H1 (cell line): ENCODE data around the gene CHST13. TPM values are rescaled to one million over a fixed set of nuclear protein-coding genes. Genes with fewer than 3 reads are reported as not detected.

ENCODE experiments used
- CTCF ChIA-PET: fragments of 300-600 bp; sonication (Branson Sonifier 250); formaldehyde crosslinking; loops from one replicate; lab custom pipeline; 2021; ENCODE audit not compliant: partially characterized antibody; lab: Charles Lee
- POLR2A ChIA-PET: fragments of 300-600 bp; sonication (Branson Sonifier 250); formaldehyde crosslinking; loops from one replicate; lab custom pipeline; 2021; ENCODE audit warnings: inconsistent platforms; ENCODE audit not compliant: partially characterized antibody; lab: Charles Lee
- DNase-seq, 2 experiments: peaks; one replicate each; pipeline versions ENCODE4 v3.0.0 to v3.0.0-alpha.2; 2010 to 2022; ENCODE audit warnings: low spot score in 2 of 2, low read depth in 1 of 2, mixed read lengths in 1 of 2
- FAIRE-seq: peaks from 2 replicates; lab custom pipeline; 2011; peaks lifted over from hg19 to GRCh38; lab: Jason Lieb, UNC
- H2AFZ ChIP-seq: 2 replicates; pipeline ENCODE4 v1.8.1; 2012; ENCODE audit warnings: low read length, inconsistent platforms
- H2AK5ac ChIP-seq: 2 replicates; pipeline ENCODE4 v1.6.1; 2013; ENCODE audit warnings: low read depth, low read length
- H2BK120ac ChIP-seq: replicated peaks from 2 replicates; pipeline ENCODE3; 2013; ENCODE audit warnings: low read depth, low read length, inconsistent platforms
- H2BK12ac ChIP-seq: 2 replicates; pipeline ENCODE4 v1.6.1; 2013; ENCODE audit warnings: low read depth, low read length
- H2BK15ac ChIP-seq: 2 replicates; pipeline ENCODE4 v1.6.1; 2013; ENCODE audit warnings: low read length
- H2BK20ac ChIP-seq: 2 replicates; pipeline ENCODE4 v1.6.1; 2013; ENCODE audit warnings: low read length
- H2BK5ac ChIP-seq: 2 replicates; pipeline ENCODE4 v1.6.1; 2013; ENCODE audit warnings: low read depth, low read length
- H3K14ac ChIP-seq: 2 replicates; pipeline ENCODE4 v1.6.1; 2013; ENCODE audit warnings: inconsistent platforms; ENCODE audit not compliant: insufficient read length
- H3K18ac ChIP-seq: 2 replicates; pipeline ENCODE4 v1.6.1; 2013; ENCODE audit warnings: low read length; ENCODE audit errors: extremely low read depth
- H3K23ac ChIP-seq: 2 replicates; pipeline ENCODE4 v1.6.1; 2013; ENCODE audit warnings: inconsistent platforms; ENCODE audit not compliant: insufficient read length
- H3K23me2 ChIP-seq: 2 replicates; pipeline ENCODE4 v1.6.1; 2013; ENCODE audit warnings: low read depth, low read length
- H3K27ac ChIP-seq: 2 replicates; pipeline ENCODE4 v1.6.1; 2011; ENCODE audit warnings: low read depth, low read length, inconsistent platforms
- H3K27me3 ChIP-seq, 4 experiments: replicated peaks in 1 of 4; 1 replicate in 1 of 4; 2 replicates in 3 of 4; pipeline versions ENCODE4 v1.6.1 to v1.8.1; 2011 to 2013; ENCODE audit warnings: low read length in 3 of 4, mild to moderate bottlenecking in 3 of 4, inconsistent platforms in 2 of 4, mixed read lengths in 2 of 4, moderate library complexity in 1 of 4; ENCODE audit not compliant: control insufficient read depth in 3 of 4, insufficient read depth in 3 of 4; ENCODE audit errors: extremely low read depth in 1 of 4
- H3K36me3 ChIP-seq, 4 experiments: 2 replicates each; pipeline versions ENCODE4 v1.6.1 to v1.8.1; 2011 to 2013; ENCODE audit warnings: mild to moderate bottlenecking in 4 of 4, low read length in 3 of 4, moderate library complexity in 2 of 4, control low read depth in 1 of 4, inconsistent platforms in 1 of 4; ENCODE audit not compliant: insufficient read depth in 4 of 4, control insufficient read depth in 2 of 4
- H3K4ac ChIP-seq: replicated peaks from 2 replicates; pipeline ENCODE3; 2013; ENCODE audit warnings: low read length, low read depth, mixed read lengths, inconsistent platforms; ENCODE audit not compliant: insufficient read length
- H3K4me1 ChIP-seq, 4 experiments: replicated peaks in 1 of 4; 1 replicate in 1 of 4; 2 replicates in 3 of 4; pipeline versions ENCODE4 v1.6.1 to v1.8.1; 2011 to 2013; ENCODE audit warnings: low read length in 3 of 4, inconsistent platforms in 2 of 4, mixed read lengths in 1 of 4; ENCODE audit not compliant: insufficient read depth in 4 of 4, control insufficient read depth in 3 of 4
- H3K4me2 ChIP-seq, 2 experiments: 2 replicates each; pipeline versions ENCODE4 v1.6.1 to v1.8.1; 2011 to 2013; ENCODE audit warnings: low read depth in 2 of 2, low read length in 2 of 2, control low read depth in 1 of 2, inconsistent platforms in 1 of 2, mild to moderate bottlenecking in 1 of 2; ENCODE audit not compliant: insufficient read depth in 1 of 2
- H3K4me3 ChIP-seq, 4 experiments: fragments of 200-600, 300-600 bp in 1 of 4; sonication (generic), shearing (Covaris generic), sonication (Bioruptor Twin) in 1 of 4; 2 replicates each; pipeline versions ENCODE4 v1.5.1 to v1.8.1; 2011 to 2016; ENCODE audit warnings: low read length in 4 of 4, low read depth in 3 of 4, control low read depth in 2 of 4, inconsistent platforms in 2 of 4, mild to moderate bottlenecking in 2 of 4, mixed read lengths in 1 of 4, moderate library complexity in 1 of 4; ENCODE audit not compliant: insufficient read depth in 2 of 4; ENCODE audit errors: extremely low read depth in 1 of 4
- H3K56ac ChIP-seq: replicated peaks from 2 replicates; pipeline ENCODE3; 2013; ENCODE audit warnings: low read depth, mild to moderate bottlenecking, mixed read lengths, low read length, inconsistent platforms; ENCODE audit not compliant: insufficient read length
- H3K79me1 ChIP-seq: 2 replicates; pipeline ENCODE4 v1.6.1; 2013; ENCODE audit warnings: low read depth, low read length, control low read depth
- H3K79me2 ChIP-seq, 2 experiments: 2 replicates each; pipeline versions ENCODE4 v1.6.1 to v1.8.1; 2012 to 2013; ENCODE audit warnings: low read length in 2 of 2, mild to moderate bottlenecking in 2 of 2, inconsistent platforms in 1 of 2; ENCODE audit not compliant: insufficient read depth in 2 of 2, control insufficient read depth in 1 of 2
- H3K9ac ChIP-seq, 4 experiments: replicated peaks in 1 of 4; 1 replicate in 1 of 4; 2 replicates in 3 of 4; pipeline versions ENCODE4 v1.6.1 to v1.8.1; 2011 to 2013; ENCODE audit warnings: low read depth in 3 of 4, low read length in 3 of 4, control low read depth in 2 of 4, mild to moderate bottlenecking in 2 of 4, moderate library complexity in 2 of 4, inconsistent platforms in 1 of 4; ENCODE audit errors: extremely low read depth in 1 of 4
- H3K9me3 ChIP-seq, 2 experiments: 2 replicates each; pipeline versions ENCODE4 v1.6.1 to v1.8.1; 2012 to 2013; ENCODE audit warnings: mild to moderate bottlenecking in 2 of 2, moderate library complexity in 2 of 2, control low read depth in 1 of 2, inconsistent platforms in 1 of 2, low read depth in 1 of 2, low read length in 1 of 2, mixed read lengths in 1 of 2; ENCODE audit not compliant: insufficient read depth in 2 of 2
- H4K20me1 ChIP-seq, 2 experiments: replicated peaks in 1 of 2; 2 replicates each; pipeline versions ENCODE3 to v1.8.1; 2011 to 2013; ENCODE audit warnings: inconsistent platforms in 2 of 2, low read length in 2 of 2, mild to moderate bottlenecking in 1 of 2; ENCODE audit not compliant: insufficient read depth in 2 of 2, control insufficient read depth in 1 of 2
- H4K5ac ChIP-seq: 2 replicates; pipeline ENCODE4 v1.6.1; 2013; ENCODE audit warnings: low read length, low read depth, mixed read lengths, inconsistent platforms; ENCODE audit not compliant: insufficient read length
- H4K8ac ChIP-seq: 2 replicates; pipeline ENCODE4 v1.8.0; 2013; ENCODE audit warnings: mild to moderate bottlenecking, moderate library complexity, low read length, inconsistent platforms; ENCODE audit not compliant: insufficient read depth; ENCODE audit errors: extremely low read depth
- H4K91ac ChIP-seq: replicated peaks from 2 replicates; pipeline ENCODE3; 2013; ENCODE audit warnings: low read length, mixed read lengths, inconsistent platforms; ENCODE audit not compliant: insufficient read length
- BRCA1 ChIP-seq: IDR thresholded peaks from 2 replicates; pipeline ENCODE4 v1.6.1; 2012; ENCODE audit warnings: low read depth, low read length, improper control_type of control experiment
- EP300 ChIP-seq, 2 experiments: IDR thresholded peaks; 1 replicate in 1 of 2; 2 replicates in 1 of 2; pipeline ENCODE4 v1.6.1; 2011 to 2012; ENCODE audit warnings: low read depth in 2 of 2, low read length in 2 of 2, mild to moderate bottlenecking in 2 of 2, borderline replicate concordance in 1 of 2, inconsistent platforms in 1 of 2, moderate library complexity in 1 of 2
- MAX ChIP-seq: IDR thresholded peaks from 2 replicates; pipeline ENCODE4 v1.6.1; 2012; ENCODE audit warnings: inconsistent platforms
- PHF8 ChIP-seq: fragments of 200-600 bp; sonication (generic); conservative IDR thresholded peaks from 2 replicates; pipeline ENCODE4 v1.7.1; 2012; ENCODE audit warnings: low read depth, mild to moderate bottlenecking, inconsistent platforms, low read length, moderate library complexity
- RAD21 ChIP-seq, 2 experiments: IDR thresholded peaks in 1 of 2; conservative IDR thresholded peaks in 1 of 2; 2 replicates each; pipeline ENCODE4 v1.6.1; 2011; ENCODE audit warnings: low read depth in 2 of 2, low read length in 2 of 2, improper control_type of control experiment in 1 of 2, inconsistent platforms in 1 of 2, mild to moderate bottlenecking in 1 of 2, moderate library complexity in 1 of 2
- SIN3A ChIP-seq, 2 experiments: IDR thresholded peaks in 1 of 2; conservative IDR thresholded peaks in 1 of 2; 2 replicates each; pipeline ENCODE4 v1.6.1; 2011 to 2012; ENCODE audit warnings: low read length in 2 of 2, improper control_type of control experiment in 1 of 2, low read depth in 1 of 2, mild to moderate bottlenecking in 1 of 2
- TAF7 ChIP-seq: optimal IDR thresholded peaks from 2 replicates; pipeline ENCODE3; 2011; ENCODE audit warnings: low read depth, mild to moderate bottlenecking, inconsistent platforms, low read length, moderate library complexity, borderline replicate concordance
- TEAD4 ChIP-seq: IDR thresholded peaks from 2 replicates; pipeline ENCODE4 v1.6.1; 2012; ENCODE audit warnings: low read depth, low read length, inconsistent platforms, mixed read lengths
- USF2 ChIP-seq: IDR thresholded peaks from 2 replicates; pipeline ENCODE4 v1.6.1; 2011; ENCODE audit warnings: low read length, improper control_type of control experiment
- WGBS, 2 experiments: shearing (Covaris generic) in 1 of 2; methylation state at CpG; one replicate each; pipeline versions ENCODE4 v1.1.6 to v1.1.7; 2013 to 2015; ENCODE audit warnings: low lambda C conversion rate in 2 of 2, mixed read lengths in 2 of 2, inconsistent platforms in 1 of 2, low coverage in 1 of 2, missing lambda C conversion rate in 1 of 2; ENCODE audit not compliant: insufficient replicate concordance in 2 of 2, insufficient coverage in 1 of 2, insufficient read length in 1 of 2; ENCODE audit errors: extremely low coverage in 1 of 2, missing lambda C conversion rate in 1 of 2; 5-methylcytosine and 5-hydroxymethylcytosine counted together
- polyA plus RNA-seq, 7 experiments: library from polyadenylated mRNA; depleted of rRNA in 3 of 7; stranded (reverse) in 5 of 7; unstranded in 2 of 7; fragments of >200 nt in 5 of 7; fragments of 200-250 nt in 2 of 7; gene quantifications; 1 replicate in 5 of 7; 2 replicates in 1 of 7; 4 replicates in 1 of 7; pipeline versions ENCODE4 v1.2.1 to v1.2.3, GENCODE V29; 2011 to 2013; ENCODE audit warnings: missing spikeins in 2 of 7, mixed read lengths in 2 of 7
- total RNA-seq: library from RNA; stranded (reverse); fragmentation: NEBNext Ultra II Directional; extraction: Animal tissue kit (Norgen Biotek cat#: 25700); gene quantifications from 2 replicates; pipeline ENCODE4 v1.2.1, GENCODE V29; 2021

Gene CHST13
- total and polyA plus RNA-seq, 2 of the 8 experiments (the other 6 are each of a cell fraction or from before 2014, with no cell fraction given), result 5.4 to 11.7 TPM

DNA sequence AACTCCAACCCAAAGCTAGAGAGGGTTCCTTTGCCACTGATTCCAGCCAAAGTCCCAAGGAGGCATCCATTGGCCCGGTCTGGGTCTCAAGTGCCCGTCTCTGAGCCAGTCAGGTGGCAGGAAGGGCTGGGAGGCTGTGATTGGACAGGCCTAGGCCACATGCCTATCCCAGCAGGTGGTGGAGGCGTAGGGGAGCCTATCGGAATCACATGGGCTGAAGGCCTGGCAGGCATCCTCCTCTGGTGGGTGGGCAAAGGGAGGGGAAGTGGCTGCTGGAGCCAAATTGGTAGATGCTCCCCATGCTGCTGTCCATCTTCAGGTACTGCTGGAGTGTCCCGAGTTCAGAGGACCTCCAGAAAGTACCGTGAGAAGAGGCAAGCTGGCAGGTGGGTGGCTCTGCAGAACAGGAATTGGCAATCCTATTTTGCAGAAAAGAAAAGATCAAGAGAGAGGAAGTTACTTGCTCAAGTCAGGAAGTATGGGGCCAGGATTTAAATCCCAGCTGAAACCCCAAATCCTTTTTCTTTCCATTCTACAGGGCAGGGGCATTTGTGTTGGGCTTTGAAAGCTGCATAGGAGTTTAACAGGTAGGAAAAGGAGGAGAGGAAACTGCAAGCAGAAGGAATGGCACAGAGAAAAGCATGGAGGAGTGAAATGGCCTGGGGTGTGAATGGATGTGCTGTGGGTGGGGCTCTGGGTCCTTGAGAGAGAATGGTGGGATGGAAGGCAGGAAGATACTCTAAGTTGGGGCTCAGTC, 3.7 kb downstream of the CHST13 start:
- WGBS, 2 experiments, result 85% methylated on average over 6 of the region's 6 CpGs; no CpG with 5 or more reads in 1 of the 2 experiments
- Histone ChIP-seq H3K9me3 (no peaks in the 10 kb centered on the region), H2BK15ac (no peak overlapping the region), H4K20me1 (peaks cover 0 to 4% of the 10 kb centered on the region in 2 experiments), H3K79me1 (no peaks in the 10 kb centered on the region), H3K4me1 (peaks cover 0 to 18% (median 12%) of the 10 kb centered on the region in 4 experiments; a peak in 6 of 7 replicates), H3K56ac (no peak overlapping the region), H3K23me2 (peaks cover 7% of the 10 kb centered on the region; the same call in 1 of the 2 replicates), H3K27ac (no peak overlapping the region), H3K36me3 (no peaks in the 10 kb centered on the region), H2BK120ac (no peak overlapping the region), H3K4ac (no peak overlapping the region), H2BK12ac (no peak overlapping the region), H3K79me2 (no peaks in the 10 kb centered on the region), H3K18ac (no peak overlapping the region), H4K5ac (no peak overlapping the region), H4K91ac (peak overlapping the region; percentile 77), H3K23ac (no peak overlapping the region), H2AK5ac (no peak overlapping the region), H4K8ac (peak overlapping the region; percentile 45), H2BK20ac (0 out of 2 replicates have a peak overlapping the region, but pooled peaks have one; percentile 3), H2AFZ (no peak overlapping the region), H2BK5ac (no peak overlapping the region), H3K4me3 (no peak overlapping the region), H3K14ac (no peak overlapping the region), H3K9ac (no peak overlapping the region), H3K27me3 (peaks cover 0 to 16% (median 11%) of the 10 kb centered on the region in 4 experiments; a peak in 5 of 7 replicates), H3K4me2 (no peak overlapping the region)
- ChIA-PET POLR2A (interaction anchor here (1.0 kb wide), 1 partner anchor 55 kb away, joined by 3 read pairs; no protein-coding TSS in a partner anchor), CTCF (interaction anchor here (1.2 to 1.8 kb wide), 4 partner anchors 18 to 1018 kb away, joined by 3 to 5 read pairs (median 4); no protein-coding TSS in a partner anchor)
- no peak for FAIRE-seq
- no peak for DNase-seq
- no peak for TF ChIP-seq BRCA1
- TF ChIP-seq EP300 (IDR thresholded peaks at IDR 0.05; ENCODE audit: borderline replicate concordance in 1 of 2, low read depth in 2 of 2, low read length in 2 of 2), result no peak
- TF ChIP-seq MAX, result peak; percentile 39
- TF ChIP-seq RAD21 (IDR thresholded peaks at IDR 0.05 in 1 of 2, conservative IDR thresholded peaks at IDR 0.05 in 1 of 2; ENCODE audit: low read depth in 2 of 2, low read length in 2 of 2), result no peak
- TF ChIP-seq TEAD4, result no peak
- peak; percentile 73 for TF ChIP-seq USF2
- TF ChIP-seq TAF7, result no peak
- no peak for TF ChIP-seq SIN3A (conservative IDR thresholded peaks at IDR 0.05 in 1 of 2, IDR thresholded peaks at IDR 0.05 in 1 of 2; ENCODE audit: low read depth in 1 of 2, low read length in 2 of 2)
- no peak for TF ChIP-seq PHF8
